Progenitor cell of endocrine pancreas (in vitro differentiated cells): Measurements from ENCODE around the gene TTC34. TPM values are rescaled to one million over a fixed set of nuclear protein-coding genes. Genes with fewer than 3 reads are reported as not detected.

Experiments used
- DNase-seq: peaks from one replicate; pipeline ENCODE4 v3.0.0; 2021; ENCODE audit warnings: low spot score; ENCODE audit not compliant: unreplicated experiment
- H3K27ac Mint-ChIP-seq: 2 replicates; pipeline ENCODE4 v1.8.0; 2021; ENCODE audit warnings: mild to moderate bottlenecking, moderate library complexity, mixed read lengths
- H3K27me3 Mint-ChIP-seq: 2 replicates; pipeline ENCODE4 v1.8.0; 2021; ENCODE audit warnings: mixed read lengths
- H3K36me3 Mint-ChIP-seq: 2 replicates; pipeline ENCODE4 v1.8.0; 2022; ENCODE audit warnings: mixed read lengths; ENCODE audit not compliant: insufficient read depth
- H3K4me1 Mint-ChIP-seq: 2 replicates; pipeline ENCODE4 v1.8.0; 2021; ENCODE audit warnings: low read depth, mixed read lengths
- H3K4me3 Mint-ChIP-seq: 2 replicates; pipeline ENCODE4 v1.8.0; 2021; ENCODE audit warnings: low read depth, mild to moderate bottlenecking, moderate library complexity, mixed read lengths
- H3K9me3 Mint-ChIP-seq: 2 replicates; pipeline ENCODE4 v1.8.0; 2021; ENCODE audit warnings: low read depth, mixed read lengths
- total RNA-seq: library from RNA; stranded (reverse); gene quantifications from 2 replicates; pipeline ENCODE4 v1.2.1, GENCODE V29; 2021
- TF ChIP-seq, protein P1 (sequence below): fragments of 200-600 bp; sonication (generic); IDR thresholded peaks from one replicate; pipeline ENCODE4 v1.5.0; 2021; ENCODE audit warnings: antibody characterized with exemption, mild to moderate bottlenecking; ENCODE audit not compliant: unreplicated experiment

The TTC34 gene
- total RNA-seq, 1 donor from 2014 or later: 3.1 TPM

DNA sequence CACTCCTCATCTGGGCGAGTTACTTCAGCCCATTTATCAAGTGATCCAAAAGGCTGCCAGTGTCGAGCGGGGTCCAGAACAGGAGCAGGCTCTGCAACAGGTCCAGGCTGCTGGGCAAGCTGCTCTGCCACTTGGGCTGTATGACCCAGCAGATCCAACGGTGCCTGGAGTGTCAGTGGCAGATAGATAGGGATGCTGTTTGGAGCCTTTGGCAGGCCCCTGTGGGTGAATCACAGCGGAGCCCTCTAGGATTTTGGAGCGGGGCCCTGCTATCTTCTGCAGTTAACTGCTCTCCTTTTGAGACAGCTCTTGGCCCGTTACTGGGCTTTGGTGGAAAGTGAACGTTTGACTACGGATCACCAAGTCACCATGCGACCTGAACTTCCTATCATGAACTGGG is 176.2 kb downstream of the TTC34 start:
- peaks cover 66% of the 10 kb centered on the region for H3K27me3 Mint-ChIP-seq
- no peak for DNase-seq
- no peak overlapping the region for H3K27ac Mint-ChIP-seq
- H3K36me3 Mint-ChIP-seq: no peaks in the 10 kb centered on the region
- H3K9me3 Mint-ChIP-seq: no peaks in the 10 kb centered on the region
- no peaks in the 10 kb centered on the region for H3K4me1 Mint-ChIP-seq
- no peak overlapping the region for H3K4me3 Mint-ChIP-seq
- TF ChIP-seq, protein P1, sequence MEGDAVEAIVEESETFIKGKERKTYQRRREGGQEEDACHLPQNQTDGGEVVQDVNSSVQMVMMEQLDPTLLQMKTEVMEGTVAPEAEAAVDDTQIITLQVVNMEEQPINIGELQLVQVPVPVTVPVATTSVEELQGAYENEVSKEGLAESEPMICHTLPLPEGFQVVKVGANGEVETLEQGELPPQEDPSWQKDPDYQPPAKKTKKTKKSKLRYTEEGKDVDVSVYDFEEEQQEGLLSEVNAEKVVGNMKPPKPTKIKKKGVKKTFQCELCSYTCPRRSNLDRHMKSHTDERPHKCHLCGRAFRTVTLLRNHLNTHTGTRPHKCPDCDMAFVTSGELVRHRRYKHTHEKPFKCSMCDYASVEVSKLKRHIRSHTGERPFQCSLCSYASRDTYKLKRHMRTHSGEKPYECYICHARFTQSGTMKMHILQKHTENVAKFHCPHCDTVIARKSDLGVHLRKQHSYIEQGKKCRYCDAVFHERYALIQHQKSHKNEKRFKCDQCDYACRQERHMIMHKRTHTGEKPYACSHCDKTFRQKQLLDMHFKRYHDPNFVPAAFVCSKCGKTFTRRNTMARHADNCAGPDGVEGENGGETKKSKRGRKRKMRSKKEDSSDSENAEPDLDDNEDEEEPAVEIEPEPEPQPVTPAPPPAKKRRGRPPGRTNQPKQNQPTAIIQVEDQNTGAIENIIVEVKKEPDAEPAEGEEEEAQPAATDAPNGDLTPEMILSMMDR: no peak

DNA sequence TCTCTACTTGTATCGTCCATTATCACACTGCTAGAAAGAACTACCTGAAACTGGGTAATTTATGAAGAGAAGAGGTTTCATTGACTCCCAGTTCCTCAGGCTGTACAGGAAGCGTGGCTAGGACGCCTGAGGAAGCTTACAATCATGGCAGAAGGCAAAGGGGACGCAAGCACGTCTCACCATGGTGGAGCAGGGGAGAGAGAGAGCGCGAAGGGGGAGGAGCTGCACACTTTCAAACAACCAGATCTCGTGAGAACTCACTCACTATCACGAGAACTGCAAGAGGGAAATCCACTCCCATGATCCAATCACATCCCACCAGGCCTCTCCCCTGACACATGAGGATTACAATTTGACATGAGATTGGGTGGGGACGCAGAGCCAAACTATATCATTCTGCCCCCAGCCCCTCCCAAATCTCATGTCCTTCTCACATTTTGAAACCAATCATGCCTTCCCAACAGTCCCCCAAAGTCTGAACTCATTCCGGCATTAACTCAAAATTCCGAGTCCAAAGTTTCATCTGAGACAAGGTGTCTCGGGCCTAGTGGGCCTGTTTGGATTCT is 176.7 kb downstream of the TTC34 start:
- no peak overlapping the region for H3K27ac Mint-ChIP-seq
- H3K4me3 Mint-ChIP-seq: no peak overlapping the region
- H3K27me3 Mint-ChIP-seq: peaks cover 64% of the 10 kb centered on the region
- H3K4me1 Mint-ChIP-seq: no peaks in the 10 kb centered on the region
- TF ChIP-seq, protein P1: no peak
- no peaks in the 10 kb centered on the region for H3K36me3 Mint-ChIP-seq
- no peak for DNase-seq
- peaks cover 2% of the 10 kb centered on the region for H3K9me3 Mint-ChIP-seq

DNA sequence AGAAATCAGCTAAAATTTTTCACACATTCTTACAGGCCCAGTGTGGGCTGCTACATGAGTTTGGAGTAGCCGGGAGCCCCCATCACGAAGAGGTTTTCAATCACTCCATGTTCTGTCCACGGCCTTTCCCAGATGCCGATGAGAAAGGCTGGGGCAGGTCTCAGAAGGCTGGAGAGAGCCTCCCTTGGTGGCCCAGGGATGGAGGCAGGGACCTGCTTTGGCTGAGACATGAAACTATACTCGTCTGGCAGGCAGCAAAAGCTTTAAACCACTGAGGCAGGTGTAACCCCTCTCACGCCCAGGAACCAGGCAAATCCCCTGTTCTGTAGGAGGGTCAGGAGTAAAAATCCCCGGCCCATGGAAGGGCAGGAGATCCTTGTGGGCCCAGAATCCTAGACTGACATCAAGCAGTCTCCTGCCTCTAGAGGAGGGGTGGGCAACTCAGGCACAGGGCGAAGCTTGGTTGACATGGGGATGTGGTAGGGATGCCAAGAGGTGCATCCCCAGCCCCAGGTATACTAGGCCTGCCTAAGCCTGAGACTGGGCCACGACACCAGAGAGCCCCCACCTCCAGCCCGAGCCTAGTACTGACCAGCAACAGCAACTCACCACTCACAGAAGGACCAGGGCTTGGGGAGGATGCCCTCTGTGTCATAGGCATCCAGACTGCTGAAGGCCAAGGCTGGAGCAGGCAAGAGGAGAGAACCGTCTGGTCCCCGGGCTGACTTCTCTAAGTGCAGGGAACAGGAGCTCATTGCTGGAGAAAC is 177.7 kb downstream of the TTC34 start:
- no peak for DNase-seq
- H3K9me3 Mint-ChIP-seq: peaks cover 5% of the 10 kb centered on the region
- no peaks in the 10 kb centered on the region for H3K4me1 Mint-ChIP-seq
- H3K27ac Mint-ChIP-seq: no peak overlapping the region
- H3K27me3 Mint-ChIP-seq: peaks cover 68% of the 10 kb centered on the region
- TF ChIP-seq, protein P1: no peak
- H3K4me3 Mint-ChIP-seq: no peak overlapping the region
- H3K36me3 Mint-ChIP-seq: no peaks in the 10 kb centered on the region

DNA sequence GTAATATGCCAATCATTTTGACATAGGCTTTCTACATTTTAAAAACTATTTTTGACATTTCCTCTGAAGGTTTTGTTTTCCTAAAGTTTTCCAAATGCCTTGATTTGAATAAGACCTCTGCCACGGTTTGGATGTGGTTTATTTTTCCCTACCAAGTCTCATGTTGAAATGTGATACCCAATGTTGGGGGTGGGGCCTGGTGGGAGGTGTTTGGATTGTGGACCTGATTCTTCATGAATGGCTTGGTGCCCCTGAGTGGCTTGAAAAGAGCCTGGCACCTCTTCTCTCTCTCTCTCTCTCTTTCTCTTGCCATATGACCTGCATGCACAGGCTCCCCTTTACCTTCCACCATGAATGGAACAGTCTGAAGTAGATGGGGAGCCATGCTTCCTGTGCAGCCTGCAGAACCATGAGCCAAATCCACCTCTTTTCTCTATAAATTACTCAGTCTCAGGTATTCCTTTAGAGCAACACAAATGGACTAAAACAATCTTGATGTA is 183.5 kb downstream of the TTC34 start:
- DNase-seq: no peak
- TF ChIP-seq, protein P1: no peak
- Mint-ChIP-seq H3K4me3 (no peak overlapping the region), H3K36me3 (no peaks in the 10 kb centered on the region), H3K9me3 (peaks cover 13% of the 10 kb centered on the region), H3K27me3 (peaks cover 49% of the 10 kb centered on the region), H3K4me1 (no peaks in the 10 kb centered on the region), H3K27ac (no peak overlapping the region)

DNA sequence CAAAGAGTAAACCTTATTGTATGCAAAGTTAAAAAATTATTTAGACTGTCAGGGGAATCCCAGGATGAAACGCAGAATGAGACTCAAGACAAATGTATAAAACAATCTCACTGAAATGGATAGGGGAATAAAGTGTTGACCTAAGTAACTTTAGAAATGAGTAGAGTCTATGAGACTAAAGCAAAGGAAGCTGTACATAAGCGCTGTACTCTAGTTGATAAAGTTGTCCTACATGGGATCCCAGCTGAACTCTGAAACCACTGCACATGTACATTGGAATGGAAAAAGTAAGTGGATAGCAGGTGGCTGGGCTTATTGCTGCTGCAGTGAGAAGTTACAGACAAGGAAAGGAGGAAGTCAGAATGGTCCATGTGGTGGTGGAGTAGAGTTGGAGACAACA is 187.3 kb downstream of the TTC34 start:
- Mint-ChIP-seq H3K9me3 (peaks cover 8% of the 10 kb centered on the region), H3K4me1 (no peaks in the 10 kb centered on the region), H3K4me3 (no peak overlapping the region), H3K36me3 (no peaks in the 10 kb centered on the region), H3K27me3 (peaks cover 37% of the 10 kb centered on the region), H3K27ac (no peak overlapping the region)
- TF ChIP-seq, protein P1: no peak
- no peak for DNase-seq
